Uterus (tissue), 4 donors: Measurements from ENCODE around the gene TSHZ2. TPM values are rescaled to one million over a fixed set of nuclear protein-coding genes. Genes with fewer than 3 reads are reported as not detected.
A peak's percentile ranks its signal among the peaks of the same experiment; 100 is the strongest.
"Not testable (repeated sequence)": the region's sequence is repeated elsewhere in the genome, so short reads cannot be mapped to it uniquely, and the experiment has no call there.

Experiments
- DNase-seq, 2 donors: peaks; one replicate each; pipeline ENCODE4 v3.0.0-alpha.2; 2019 to 2020
- H3K27ac ChIP-seq, 2 donors: fragments of 200-600 bp; sonication (generic); 1 replicate in 1 of 2; 2 replicates in 1 of 2; pipeline ENCODE4 v1.5.1; 2016 to 2018
- H3K27me3 ChIP-seq, 2 donors: fragments of 200-600 bp; sonication (generic); one replicate each; pipeline ENCODE4 v1.5.1; 2018 to 2019; ENCODE audit warnings: control low read depth in 1 of 2
- H3K36me3 ChIP-seq, 2 donors: fragments of 200-600 bp; sonication (generic); one replicate each; pipeline ENCODE4 v1.5.1; 2019; ENCODE audit warnings: control low read depth in 1 of 2
- H3K4me1 ChIP-seq, 2 donors: fragments of 200-600 bp; sonication (generic); one replicate each; pipeline ENCODE4 v1.5.1; 2018 to 2019; ENCODE audit warnings: control low read depth in 1 of 2
- H3K4me3 ChIP-seq, 2 donors: fragments of 200-600 bp; sonication (generic); 1 replicate in 1 of 2; 2 replicates in 1 of 2; pipeline ENCODE4 v1.5.1; 2018 to 2019; ENCODE audit warnings: mild to moderate bottlenecking in 1 of 2
- H3K9me3 ChIP-seq, 2 donors: fragments of 200-600 bp; sonication (generic); one replicate each; pipeline ENCODE4 v1.5.1; 2019; ENCODE audit warnings: control low read depth in 1 of 2
- POLR2A ChIP-seq, 2 donors: fragments of 450-650 bp; IDR thresholded peaks; one replicate each; pipeline ENCODE4 v1.6.1; 2016; ENCODE audit warnings: antibody characterized with exemption in 2 of 2, mild to moderate bottlenecking in 1 of 2, moderate library complexity in 1 of 2
- intact Hi-C: fragments of 100-400 bp; cut with DNase I; formaldehyde crosslinking; loops from one replicate; pipeline ENCODE4 v1.15.1; 2023; ENCODE audit warnings: low total_unique reads
- total RNA-seq, 4 donors: library from RNA; depleted of rRNA in 3 of 4; stranded (reverse); fragments of >200 nt in 3 of 4; gene quantifications; one replicate each; pipeline versions ENCODE4 v1.1.0 to v1.2.4, GENCODE V29; 2014 to 2023
- TF ChIP-seq, protein P1 (sequence below), 4 experiments: fragments of 200-600 bp in 2 of 4; fragments of 450-650 bp in 2 of 4; sonication (generic) in 2 of 4; IDR thresholded peaks; one replicate each; pipeline ENCODE4 v1.5.1; 2016 to 2019; ENCODE audit warnings: antibody characterized with exemption in 4 of 4, mild to moderate bottlenecking in 2 of 4, moderate library complexity in 1 of 4
- donor health status: DM: yes; HTN: yes; CAD: no.

TSHZ2 gene
- total RNA-seq, 4 donors from 2014 or later = 22.0 to 50.1 (median 33.1) TPM

DNA sequence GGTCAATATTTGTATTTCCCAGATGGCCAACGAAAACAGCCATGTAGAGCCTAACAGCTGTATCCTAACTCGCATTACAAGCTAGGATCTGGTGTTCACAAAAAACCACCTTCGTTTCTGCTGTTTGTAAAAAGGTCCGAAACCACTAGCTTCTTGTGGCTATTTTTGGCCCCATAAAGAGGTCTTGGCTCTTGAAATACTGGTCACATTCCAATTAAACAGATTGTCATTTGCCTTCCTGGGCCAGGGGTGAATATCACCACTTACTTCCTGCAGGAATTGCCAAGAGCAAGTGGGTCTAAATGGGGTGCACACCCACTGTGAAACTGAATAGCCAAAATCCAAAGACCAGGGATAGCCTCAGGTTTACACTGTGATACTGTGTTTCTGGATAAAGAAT is 48.2 kb downstream of the TSHZ2 start:
- no peak for TF ChIP-seq POLR2A (IDR thresholded peaks at IDR 0.05)
- TF ChIP-seq, protein P1, sequence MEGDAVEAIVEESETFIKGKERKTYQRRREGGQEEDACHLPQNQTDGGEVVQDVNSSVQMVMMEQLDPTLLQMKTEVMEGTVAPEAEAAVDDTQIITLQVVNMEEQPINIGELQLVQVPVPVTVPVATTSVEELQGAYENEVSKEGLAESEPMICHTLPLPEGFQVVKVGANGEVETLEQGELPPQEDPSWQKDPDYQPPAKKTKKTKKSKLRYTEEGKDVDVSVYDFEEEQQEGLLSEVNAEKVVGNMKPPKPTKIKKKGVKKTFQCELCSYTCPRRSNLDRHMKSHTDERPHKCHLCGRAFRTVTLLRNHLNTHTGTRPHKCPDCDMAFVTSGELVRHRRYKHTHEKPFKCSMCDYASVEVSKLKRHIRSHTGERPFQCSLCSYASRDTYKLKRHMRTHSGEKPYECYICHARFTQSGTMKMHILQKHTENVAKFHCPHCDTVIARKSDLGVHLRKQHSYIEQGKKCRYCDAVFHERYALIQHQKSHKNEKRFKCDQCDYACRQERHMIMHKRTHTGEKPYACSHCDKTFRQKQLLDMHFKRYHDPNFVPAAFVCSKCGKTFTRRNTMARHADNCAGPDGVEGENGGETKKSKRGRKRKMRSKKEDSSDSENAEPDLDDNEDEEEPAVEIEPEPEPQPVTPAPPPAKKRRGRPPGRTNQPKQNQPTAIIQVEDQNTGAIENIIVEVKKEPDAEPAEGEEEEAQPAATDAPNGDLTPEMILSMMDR (IDR thresholded peaks at IDR 0.05) = no peak
- H3K27me3 ChIP-seq = no peaks in the 10 kb centered on the region
- no peaks in the 10 kb centered on the region for H3K36me3 ChIP-seq
- peaks cover 0 to 4% of the 10 kb centered on the region in 2 donors for H3K4me1 ChIP-seq
- no peaks in the 10 kb centered on the region for H3K9me3 ChIP-seq
- DNase-seq = no peak
- H3K4me3 ChIP-seq = no peak overlapping the region
- intact Hi-C loops = no loop called here
- peak overlapping the region in 1 of 2 donors; percentile 13 for H3K27ac ChIP-seq

- no peak overlapping the region for H3K4me3 ChIP-seq
- no peak for DNase-seq
- no peaks in the 10 kb centered on the region for H3K36me3 ChIP-seq
- H3K4me1 ChIP-seq = peaks cover 0 to 4% of the 10 kb centered on the region in 2 donors
- no peak for TF ChIP-seq POLR2A (IDR thresholded peaks at IDR 0.05)
- TF ChIP-seq, protein P1 (IDR thresholded peaks at IDR 0.05) = peak in 1 of 4 experiments; percentile 5
- no peaks in the 10 kb centered on the region for H3K9me3 ChIP-seq
- intact Hi-C loops = no loop called here
- peak overlapping the region in 1 of 2 donors; percentile 13 for H3K27ac ChIP-seq
- no peaks in the 10 kb centered on the region for H3K27me3 ChIP-seq
These were observed 48.7 kb downstream of the TSHZ2 start for GRCh38 chr20:53020834-53021233.

- Histone ChIP-seq H3K4me1 (peaks cover 0 to 4% of the 10 kb centered on the region in 2 donors), H3K36me3 (no peaks in the 10 kb centered on the region), H3K9me3 (no peaks in the 10 kb centered on the region), H3K27me3 (no peaks in the 10 kb centered on the region), H3K4me3 (no peak overlapping the region), H3K27ac (no peak overlapping the region)
- intact Hi-C loops = no loop called here
- DNase-seq = no peak
- TF ChIP-seq POLR2A (IDR thresholded peaks at IDR 0.05) = no peak
- TF ChIP-seq, protein P1 (IDR thresholded peaks at IDR 0.05) = no peak
These were observed 49.8 kb downstream of the TSHZ2 start for GRCh38 chr20:53021934-53022333.

DNA sequence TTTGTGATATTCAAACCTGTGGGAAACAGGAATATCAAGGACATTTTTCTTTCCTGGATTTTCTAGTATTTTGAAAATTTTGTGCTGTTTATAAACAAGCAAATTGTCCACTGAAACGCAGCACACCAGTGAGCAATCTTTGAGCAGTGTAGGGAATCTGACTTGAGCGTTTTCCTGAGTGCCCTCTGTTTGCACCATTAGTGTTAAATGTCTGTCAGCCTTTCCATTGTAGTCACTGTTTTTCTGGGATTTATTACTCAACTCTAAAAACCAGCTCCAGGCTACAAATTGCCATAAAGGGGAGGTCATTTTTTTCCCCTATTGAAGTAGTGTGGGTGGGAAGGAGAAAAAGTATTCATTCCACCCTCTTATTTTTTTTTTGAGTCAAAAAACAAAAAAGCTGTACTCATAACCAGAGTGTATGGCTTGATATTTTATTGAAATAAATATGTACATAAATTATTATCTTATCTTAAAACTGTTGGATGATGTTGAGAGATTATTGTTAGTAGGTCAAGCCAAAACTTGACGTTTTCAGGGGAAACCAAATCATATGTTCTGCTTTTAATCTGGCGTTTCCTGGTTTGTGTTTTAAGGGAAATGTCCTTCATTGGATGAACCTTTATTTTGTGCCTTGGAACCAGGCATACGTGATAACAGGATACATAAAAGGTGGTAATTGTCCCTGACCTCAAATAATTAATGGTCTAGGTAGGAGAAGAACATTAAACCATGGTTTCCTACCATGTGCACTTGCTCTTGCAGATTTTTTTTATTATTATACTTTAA is 51.8 kb downstream of the TSHZ2 start:
- Histone ChIP-seq H3K36me3 (no peaks in the 10 kb centered on the region), H3K4me1 (no peaks in the 10 kb centered on the region), H3K27ac (peak overlapping the region; percentile 16 to 44), H3K4me3 (no peak overlapping the region), H3K9me3 (no peaks in the 10 kb centered on the region), H3K27me3 (no peaks in the 10 kb centered on the region)
- intact Hi-C loops = no loop called here
- DNase-seq = no peak
- TF ChIP-seq, protein P1 (IDR thresholded peaks at IDR 0.05) = no peak
- no peak for TF ChIP-seq POLR2A (IDR thresholded peaks at IDR 0.05)

DNA sequence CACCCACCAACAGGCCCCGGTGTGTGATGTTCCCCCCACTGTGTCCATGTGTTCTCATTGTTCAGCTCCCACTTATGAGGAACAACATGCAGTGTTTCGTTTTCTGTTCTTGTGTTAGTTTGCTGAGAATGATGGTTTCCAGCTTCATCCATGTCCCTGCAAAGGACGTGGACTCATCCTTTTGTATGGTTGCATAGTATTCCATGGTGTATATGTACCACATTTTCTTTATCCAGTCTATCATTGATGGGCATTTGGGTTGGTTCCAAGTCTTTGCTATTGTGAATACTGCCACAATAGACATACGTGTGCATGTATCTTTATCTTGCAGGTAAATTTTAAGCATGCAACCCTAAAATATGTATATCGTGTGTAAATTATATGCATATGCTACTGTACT is 52.5 kb downstream of the TSHZ2 start:
- H3K4me1 ChIP-seq, DNase-seq, intact Hi-C loops, H3K36me3 ChIP-seq, H3K4me3 ChIP-seq, H3K27me3 ChIP-seq, H3K9me3 ChIP-seq: not testable (repeated sequence)
- peak overlapping the region in 1 of 2 donors; percentile 44 for H3K27ac ChIP-seq
